Transverse colon (tissue), 4 donors: ENCODE data around the gene CMBL. TPM values are rescaled to one million over a fixed set of nuclear protein-coding genes. Genes with fewer than 3 reads are reported as not detected.
"Not testable (repeated sequence)": the region's sequence is repeated elsewhere in the genome, so short reads cannot be mapped to it uniquely, and the experiment has no call there.

Source experiments
- DNase-seq: peaks from one replicate; pipeline ENCODE4 v3.0.0-alpha.2; 2019
- H3K27ac ChIP-seq, 4 donors: fragments of 200-600 bp; sonication (generic); 2 replicates each; pipeline ENCODE4 v1.5.1; 2016 to 2018; ENCODE audit warnings: inconsistent platforms in 4 of 4
- H3K27me3 ChIP-seq: fragments of 200-600 bp; sonication (generic); 2 replicates; pipeline ENCODE4 v1.5.1; 2017; ENCODE audit warnings: inconsistent platforms
- H3K36me3 ChIP-seq, 4 donors: fragments of 200-600 bp; sonication (generic); 2 replicates each; pipeline ENCODE4 v1.5.1; 2017 to 2019; ENCODE audit warnings: inconsistent platforms in 4 of 4
- H3K4me1 ChIP-seq, 4 donors: fragments of 200-600 bp; sonication (generic); 2 replicates each; pipeline ENCODE4 v1.5.1; 2017 to 2020; ENCODE audit warnings: inconsistent platforms in 4 of 4
- H3K4me3 ChIP-seq, 4 donors: fragments of 200-600 bp; sonication (generic); 1 replicate in 1 of 4; 2 replicates in 3 of 4; pipeline versions ENCODE4 v1.5.1 to v1.6.1; 2017 to 2019; ENCODE audit warnings: inconsistent platforms in 4 of 4
- H3K9me3 ChIP-seq, 2 donors: fragments of 200-600 bp; sonication (generic); 2 replicates each; pipeline ENCODE4 v1.5.1; 2017 to 2019; ENCODE audit warnings: inconsistent platforms in 2 of 2
- CTCF ChIP-seq, 5 experiments: fragments of 200-600 bp in 3 of 5; fragments of 450-650 bp in 2 of 5; sonication (generic) in 3 of 5; IDR thresholded peaks; 1 replicate in 2 of 5; 2 replicates in 3 of 5; pipeline ENCODE4 v1.5.1; 2016 to 2017; ENCODE audit warnings: antibody characterized with exemption in 5 of 5, inconsistent platforms in 3 of 5, mild to moderate bottlenecking in 2 of 5, moderate library complexity in 1 of 5
- EP300 ChIP-seq: sonication (generic); formaldehyde crosslinking; IDR thresholded peaks from one replicate; pipeline ENCODE4 v1.6.1; 2017; ENCODE audit warnings: antibody characterized with exemption, low read depth
- POLR2A ChIP-seq: fragments of 450-650 bp; IDR thresholded peaks from one replicate; pipeline ENCODE4 v1.6.1; 2016; ENCODE audit warnings: antibody characterized with exemption, mild to moderate bottlenecking, moderate library complexity
- POLR2AphosphoS5 ChIP-seq, 3 donors: sonication (generic); formaldehyde crosslinking; IDR thresholded peaks; one replicate each; pipeline ENCODE4 v1.6.1; 2016; ENCODE audit warnings: antibody characterized with exemption in 3 of 3
- WGBS, 2 donors: methylation state at CpG; one replicate each; pipeline ENCODE4 v1.1.5; 2018; ENCODE audit warnings: low coverage in 1 of 2; 5-methylcytosine and 5-hydroxymethylcytosine counted together
- in situ Hi-C, 4 donors: fragments of 200-750 bp; cut with MboI; loops; one replicate each; pipeline versions ENCODE4 v1.15.0 to v1.15.1; 2017; ENCODE audit warnings: low sequenced_read_pairs in 3 of 4, low pct_ligation_motif_present in 1 of 4, low pct_unique_long_range_greater_than_20kb in 1 of 4
- intact Hi-C: fragments of 100-400 bp; cut with DNase I; formaldehyde crosslinking; loops from one replicate; pipeline ENCODE4 v1.15.1; 2023; ENCODE audit warnings: low total_unique reads
- total RNA-seq, 4 donors: library from RNA; depleted of rRNA; stranded (reverse); fragments of >200 nt; gene quantifications; one replicate each; pipeline ENCODE4 v1.1.0, GENCODE V29; 2016

The CMBL gene
- total RNA-seq, 4 donors from 2014 or later = 36.6 to 87.6 (median 60.9) TPM

GRCh38 chr5:10288592-10289219, 19.0 kb downstream of the CMBL start:
- 40 to 42% methylated on average over 2 to 13 of the region's 13 CpGs for WGBS, 2 donors
- H3K27ac ChIP-seq = peak overlapping the region; percentile 80 to 86 (median 86)
- H3K27me3 ChIP-seq = no peaks in the 10 kb centered on the region
- no peak overlapping the region for H3K4me3 ChIP-seq
- DNase-seq = peak; percentile 95
- in situ Hi-C loops = loop anchor here in 3 of 4 donors (25.0 kb wide), 1 partner anchor 349 kb away; no protein-coding TSS in a partner anchor
- peak in 2 of 3 donors; percentile 64 to 81 for TF ChIP-seq POLR2AphosphoS5 (IDR thresholded peaks at IDR 0.05)
- TF ChIP-seq EP300 = no peak
- H3K9me3 ChIP-seq = no peaks in the 10 kb centered on the region
- peaks cover 9 to 36% (median 26%) of the 10 kb centered on the region in 4 donors for H3K4me1 ChIP-seq
- H3K36me3 ChIP-seq = no peaks in the 10 kb centered on the region
- intact Hi-C loops = loop anchor here (10.0 kb wide), 1 partner anchor 156 kb away; the partner anchor contains the start of gene ROPN1L

- intact Hi-C loops (loop anchor here (10.0 kb wide), 1 partner anchor 158 kb away; the partner anchor contains the start of gene ROPN1L), in situ Hi-C loops (loop anchor here in 3 of 4 donors (25.0 kb wide), 1 partner anchor 350 kb away; no protein-coding TSS in a partner anchor)
- 85 to 100% methylated on average over 2 to 7 of the region's 7 CpGs for WGBS, 2 donors
- Histone ChIP-seq H3K27ac (peak overlapping the region in 1 of 4 donors; percentile 7), H3K27me3 (no peaks in the 10 kb centered on the region), H3K36me3 (no peaks in the 10 kb centered on the region), H3K4me3 (no peak overlapping the region), H3K4me1 (peaks cover 9 to 37% (median 28%) of the 10 kb centered on the region in 4 donors), H3K9me3 (no peaks in the 10 kb centered on the region)
- no peak for DNase-seq
- no peak for TF ChIP-seq EP300
- TF ChIP-seq POLR2AphosphoS5 (IDR thresholded peaks at IDR 0.05) = no peak
- no peak for TF ChIP-seq POLR2A
- TF ChIP-seq CTCF (IDR thresholded peaks at IDR 0.05) = no peak
These were observed 20.9 kb downstream of the CMBL start for GRCh38 chr5:10286862-10287227.

GRCh38 chr5:10286162-10286861, 21.4 kb downstream of the CMBL start:
- intact Hi-C loops = loop anchor here (10.0 kb wide), 1 partner anchor 158 kb away; the partner anchor contains the start of gene ROPN1L
- Histone ChIP-seq H3K27ac (peak overlapping the region in 1 of 4 donors; percentile 7), H3K27me3 (no peaks in the 10 kb centered on the region), H3K4me1 (peaks cover 9 to 37% (median 28%) of the 10 kb centered on the region in 4 donors), H3K36me3 (no peaks in the 10 kb centered on the region), H3K9me3 (no peaks in the 10 kb centered on the region), H3K4me3 (no peak overlapping the region)
- no peak for DNase-seq
- 84 to 100% methylated on average over 2 to 6 of the region's 6 CpGs for WGBS, 2 donors
- no peak for TF ChIP-seq EP300
- TF ChIP-seq POLR2A = no peak
- no peak for TF ChIP-seq CTCF (IDR thresholded peaks at IDR 0.05)
- no peak for TF ChIP-seq POLR2AphosphoS5 (IDR thresholded peaks at IDR 0.05)
- in situ Hi-C loops = loop anchor here in 3 of 4 donors (25.0 kb wide), 1 partner anchor 351 kb away; no protein-coding TSS in a partner anchor

GRCh38 chr5:10285362-10285761, 22.3 kb downstream of the CMBL start:
- peak; percentile 42 for DNase-seq
- H3K36me3 ChIP-seq, H3K4me3 ChIP-seq, H3K9me3 ChIP-seq, H3K27me3 ChIP-seq, H3K27ac ChIP-seq: not testable (repeated sequence)
- intact Hi-C loops (loop anchor here (10.0 kb wide), 1 partner anchor 159 kb away; the partner anchor contains the start of gene ROPN1L), in situ Hi-C loops (loop anchor here in 3 of 4 donors (25.0 kb wide), 1 partner anchor 352 kb away; no protein-coding TSS in a partner anchor)
- peaks cover 9 to 37% (median 28%) of the 10 kb centered on the region in 4 donors for H3K4me1 ChIP-seq
- 72 to 81% methylated on average over 6 to 8 of the region's 8 CpGs for WGBS, 2 donors
